GM12874 (cell line): ENCODE measurements around the gene BHLHE23.

Experiments used
- CTCF ChIP-seq: IDR thresholded peaks from 2 replicates; pipeline ENCODE4 v1.5.1; 2011; ENCODE audit warnings: low read depth, mild to moderate bottlenecking, control low read depth, low read length, moderate library complexity; ENCODE audit not compliant: insufficient read depth

BHLHE23 gene

GRCh38 chr20:62995898-62996595 lies 10.7 kb downstream of the BHLHE23 start:
- no peak for TF ChIP-seq CTCF

- TF ChIP-seq CTCF: no peak
These were observed 11.3 kb downstream of the BHLHE23 start for GRCh38 chr20:62995481-62995880.

GRCh38 chr20:62994869-62995281 lies 11.9 kb downstream of the BHLHE23 start:
- no peak for TF ChIP-seq CTCF

- TF ChIP-seq CTCF: no peak
These were observed 12.8 kb downstream of the BHLHE23 start for GRCh38 chr20:62993856-62994494.

- TF ChIP-seq CTCF: no peak
These were observed 14.9 kb downstream of the BHLHE23 start for GRCh38 chr20:62991863-62992262.

- TF ChIP-seq CTCF: no peak
These were observed 15.5 kb downstream of the BHLHE23 start for GRCh38 chr20:62991196-62991807.

- TF ChIP-seq CTCF: no peak
These were observed 16.4 kb downstream of the BHLHE23 start for GRCh38 chr20:62990306-62990825.
